ENCODE measurements around the gene ADAM33.

The ADAM33 gene

GRCh38 chr20:3706774-3707507 lies 25.1 kb upstream of the ADAM33 start:
- DNase-seq (ENCODE audit: low spot score), result no peak

DNA sequence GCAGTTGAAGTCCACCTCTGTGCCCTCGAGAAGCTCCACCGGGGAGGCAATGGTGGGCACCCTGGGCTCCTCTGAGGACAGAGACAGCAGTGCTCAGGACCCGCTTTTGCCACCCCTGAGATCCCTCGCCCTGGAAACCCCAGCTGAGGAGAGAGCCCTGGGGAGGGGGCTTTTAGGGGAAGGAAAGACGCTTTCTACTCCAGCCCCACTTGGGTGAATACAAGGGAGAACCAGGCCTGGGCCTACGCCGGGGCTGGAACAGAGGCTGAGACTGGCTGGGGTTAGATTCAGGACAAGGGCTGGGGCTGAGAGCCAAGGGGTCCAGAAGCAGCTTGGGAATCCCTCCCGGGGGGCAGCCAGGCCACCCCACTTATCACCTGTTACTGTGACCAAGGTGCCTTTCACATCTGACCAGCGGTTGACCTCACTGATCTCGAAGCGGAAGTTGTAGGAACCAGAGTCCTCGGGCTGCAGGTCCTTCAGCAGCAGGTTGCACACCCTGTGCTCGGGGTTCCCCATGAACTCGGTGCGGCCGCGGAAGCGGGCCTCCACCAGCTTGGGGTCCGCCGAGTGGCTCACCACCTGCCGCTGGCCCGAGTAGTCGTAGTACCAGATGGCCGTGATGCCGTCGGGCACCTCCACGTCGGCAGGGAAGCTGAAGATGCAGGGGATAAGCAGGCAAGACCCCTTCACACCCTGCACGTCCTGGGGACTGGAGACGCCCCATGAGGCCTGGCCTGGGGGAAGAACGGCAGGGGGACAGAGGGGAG lies 24.3 kb upstream of the ADAM33 start:
- DNase-seq (ENCODE audit: low spot score), result no peak

GRCh38 chr20:3705491-3705969 lies 23.7 kb upstream of the ADAM33 start:
- DNase-seq (ENCODE audit: low spot score), result no peak

- no peak for DNase-seq (ENCODE audit: low spot score)
Measured at GRCh38 chr20:3704087-3704486, 22.3 kb upstream of the ADAM33 start.

DNA sequence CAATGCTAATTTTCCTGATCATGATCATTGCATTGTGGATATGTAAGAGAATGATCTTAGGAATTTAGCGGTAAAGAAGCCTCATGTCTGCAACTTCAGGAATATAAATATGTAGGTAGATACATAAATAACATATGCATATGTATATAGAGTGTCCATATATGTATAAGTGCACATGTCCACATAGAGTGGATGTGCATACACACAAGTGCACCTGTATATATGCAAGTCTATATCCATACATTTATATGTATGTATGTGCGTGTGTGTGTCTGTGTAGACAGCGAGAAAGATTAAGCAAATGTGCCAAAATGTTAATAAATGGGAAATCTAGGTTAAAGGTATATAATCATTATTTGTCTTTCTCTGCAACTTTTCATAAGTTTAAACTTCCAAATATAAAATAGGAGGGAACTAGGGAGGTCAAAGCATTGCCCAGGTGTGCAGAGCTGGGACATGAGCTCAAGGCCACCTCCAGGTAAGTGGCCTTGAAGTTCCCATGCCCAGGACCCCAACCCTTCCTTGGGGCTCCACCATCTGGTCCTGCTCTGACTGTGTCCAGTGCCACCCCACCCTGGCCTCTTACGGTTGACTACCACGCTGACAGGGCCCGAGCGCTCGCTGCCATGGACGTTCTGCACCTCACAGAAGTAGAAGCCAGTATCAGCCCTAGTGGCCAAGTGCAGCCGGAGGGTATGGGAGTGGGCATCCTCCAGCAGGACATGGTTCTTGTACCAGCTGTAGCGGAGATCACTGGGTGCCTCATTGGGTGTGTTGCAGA lies 21.0 kb upstream of the ADAM33 start:
- DNase-seq (ENCODE audit: low spot score), result no peak

- no peak for DNase-seq (ENCODE audit: low spot score)
Measured at GRCh38 chr20:3701061-3701998, 19.5 kb upstream of the ADAM33 start.

- DNase-seq (ENCODE audit: low spot score), result no peak
Measured at GRCh38 chr20:3699037-3699436, 17.2 kb upstream of the ADAM33 start.

DNA sequence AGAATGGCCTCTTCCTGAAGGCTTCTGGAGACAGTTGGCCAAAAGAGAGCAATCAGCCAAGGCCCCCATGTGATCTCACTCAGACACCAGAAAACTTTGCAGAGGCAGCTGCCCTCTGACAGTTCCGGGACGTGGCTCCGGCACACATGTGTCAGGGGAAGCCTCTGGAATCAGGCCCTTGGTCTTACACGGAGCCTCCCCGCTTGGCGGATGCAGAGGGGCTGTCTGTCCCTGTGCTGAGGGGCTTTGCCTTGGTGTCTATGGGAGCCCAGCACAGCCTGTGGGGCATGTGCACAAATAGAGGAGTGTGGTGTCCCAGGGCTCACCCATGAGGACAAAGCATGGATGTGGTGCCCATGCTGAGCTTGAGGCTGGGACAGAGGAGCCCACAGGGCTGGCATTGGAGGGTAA lies 16.8 kb upstream of the ADAM33 start:
- no peak for DNase-seq (ENCODE audit: low spot score)

- DNase-seq (ENCODE audit: low spot score), result no peak
Measured at GRCh38 chr20:3697588-3698305, 15.9 kb upstream of the ADAM33 start.

DNA sequence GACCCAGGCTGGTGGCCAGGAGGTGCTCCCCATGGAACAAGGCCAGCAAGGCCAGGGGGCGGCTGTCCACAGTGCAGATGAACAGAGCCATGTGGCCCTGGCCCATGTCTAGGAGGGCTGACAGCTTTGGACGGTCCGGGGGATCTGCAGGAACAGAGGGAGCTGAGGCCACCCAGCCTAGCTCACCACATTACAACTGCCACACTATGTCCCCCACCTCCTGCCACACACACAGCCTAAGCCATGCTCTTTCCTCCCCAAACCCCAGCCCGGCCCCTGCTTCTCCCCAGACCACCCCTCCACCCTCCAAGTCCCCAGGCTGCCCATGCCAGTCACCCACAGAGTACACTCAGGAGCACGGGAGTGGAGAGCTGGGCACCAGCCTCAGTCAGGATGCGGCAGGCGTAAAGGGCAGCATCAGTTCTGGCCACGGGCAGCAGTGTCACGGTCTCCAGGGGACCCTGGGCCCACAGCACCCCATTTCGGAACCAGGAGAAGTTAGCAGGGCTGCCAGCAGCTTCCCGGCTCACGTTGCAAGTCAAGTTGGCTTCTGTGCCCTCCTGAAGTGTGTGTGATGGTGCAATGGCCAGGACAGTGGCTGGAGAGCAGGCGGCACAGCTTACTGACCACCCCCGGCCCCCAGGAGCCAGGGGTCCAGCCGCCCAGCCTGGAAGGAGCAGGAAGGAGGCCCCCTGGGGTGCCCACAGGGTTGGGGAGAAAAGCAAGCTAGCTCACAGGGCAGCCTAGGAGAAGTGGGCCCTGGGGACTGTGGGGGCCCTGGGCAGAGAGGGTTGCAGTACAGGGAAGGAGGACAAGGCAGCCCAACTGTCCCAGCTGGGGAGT lies 15.2 kb upstream of the ADAM33 start:
- no peak for DNase-seq (ENCODE audit: low spot score)

GRCh38 chr20:3696200-3696599 lies 14.4 kb upstream of the ADAM33 start:
- no peak for DNase-seq (ENCODE audit: low spot score)

DNA sequence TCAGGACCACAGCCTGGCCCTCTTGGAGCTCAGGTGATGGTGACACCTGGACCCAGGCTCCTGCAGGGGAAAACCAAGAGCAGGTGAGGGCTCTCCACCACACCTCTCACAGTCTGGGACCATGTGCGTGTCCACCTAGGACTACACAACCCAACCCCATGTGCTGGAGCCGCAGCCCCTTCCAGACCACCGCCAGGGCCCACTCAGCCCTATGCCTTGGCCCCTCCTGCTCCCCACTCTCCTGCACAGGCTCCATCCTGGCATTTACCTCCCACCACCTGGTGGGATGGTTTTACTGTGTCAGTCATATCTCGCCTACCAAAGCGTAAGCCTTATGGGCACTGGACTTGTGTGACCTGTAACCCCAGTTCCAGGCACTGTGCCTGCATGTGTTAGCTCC lies 13.1 kb upstream of the ADAM33 start:
- DNase-seq (ENCODE audit: low spot score), result no peak

- no peak for DNase-seq (ENCODE audit: low spot score)
Measured at GRCh38 chr20:3693376-3693775, 11.6 kb upstream of the ADAM33 start.

- DNase-seq (ENCODE audit: low spot score), result no peak
Measured at GRCh38 chr20:3692706-3693294, 11.0 kb upstream of the ADAM33 start.

GRCh38 chr20:3691897-3692296 lies 10.1 kb upstream of the ADAM33 start:
- no peak for DNase-seq (ENCODE audit: low spot score)

DNA sequence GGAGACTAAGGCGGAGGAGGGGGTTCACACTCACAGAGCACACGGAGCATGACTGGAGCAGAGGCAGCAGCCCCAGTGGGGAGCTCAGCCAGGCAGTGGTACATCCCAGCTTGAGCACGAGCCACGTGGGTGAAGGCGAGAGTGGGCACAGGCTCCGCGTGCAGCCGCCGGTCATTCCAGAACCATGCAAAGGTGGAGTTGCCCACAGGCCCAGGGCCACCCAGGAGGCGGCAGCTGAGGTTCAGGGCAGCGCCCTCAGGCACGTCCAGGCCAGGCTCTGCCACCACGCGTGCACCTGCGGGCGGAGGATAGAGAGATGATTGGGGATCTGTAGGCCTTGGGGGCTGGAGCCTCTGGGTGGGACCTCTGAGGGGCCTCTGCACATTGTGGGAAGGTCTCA lies 9.5 kb upstream of the ADAM33 start:
- no peak for DNase-seq (ENCODE audit: low spot score)

- no peak for DNase-seq (ENCODE audit: low spot score)
Measured at GRCh38 chr20:3690413-3690812, 8.6 kb upstream of the ADAM33 start.

GRCh38 chr20:3689978-3690377 lies 8.2 kb upstream of the ADAM33 start:
- no peak for DNase-seq (ENCODE audit: low spot score)

GRCh38 chr20:3687655-3688054 lies 5.8 kb upstream of the ADAM33 start:
- DNase-seq (ENCODE audit: low spot score), result no peak

All from CD4-positive, alpha-beta T cell treated with Interleukin-6 at 100 ng/mL for 8 hours (primary cell).